HG02571 (cell line): ENCODE data around the gene MYH10.

ENCODE experiments used
- ATAC-seq: cut with Tn5 transposase; IDR thresholded peaks from one replicate; pipeline ENCODE4 v1.9.1; 2021; ENCODE audit warnings: mild to moderate bottlenecking, moderate library complexity; ENCODE audit not compliant: unreplicated experiment

The MYH10 gene

DNA sequence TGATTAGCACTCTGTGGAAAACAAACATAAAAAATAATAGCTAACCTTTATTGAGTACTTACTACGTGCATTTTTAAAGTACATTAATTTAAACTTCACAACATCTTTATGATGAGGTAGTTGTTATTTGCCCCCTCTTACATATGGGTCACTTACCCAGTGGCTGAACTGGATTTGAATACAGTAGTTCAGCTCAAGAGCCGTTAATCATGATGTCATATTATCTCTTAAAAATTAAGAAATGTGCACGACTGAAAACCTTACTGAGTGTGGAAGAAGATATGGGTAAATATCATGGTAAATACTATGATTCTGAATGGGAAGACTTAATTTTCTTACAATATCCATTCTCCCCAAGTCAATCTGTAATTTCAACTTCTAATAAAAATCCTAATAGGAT is 177.2 kb downstream of the MYH10 start:
- no peak for ATAC-seq

- no peak for ATAC-seq
Observed at GRCh38 chr17:8451933-8452614, 178.5 kb downstream of the MYH10 start.

DNA sequence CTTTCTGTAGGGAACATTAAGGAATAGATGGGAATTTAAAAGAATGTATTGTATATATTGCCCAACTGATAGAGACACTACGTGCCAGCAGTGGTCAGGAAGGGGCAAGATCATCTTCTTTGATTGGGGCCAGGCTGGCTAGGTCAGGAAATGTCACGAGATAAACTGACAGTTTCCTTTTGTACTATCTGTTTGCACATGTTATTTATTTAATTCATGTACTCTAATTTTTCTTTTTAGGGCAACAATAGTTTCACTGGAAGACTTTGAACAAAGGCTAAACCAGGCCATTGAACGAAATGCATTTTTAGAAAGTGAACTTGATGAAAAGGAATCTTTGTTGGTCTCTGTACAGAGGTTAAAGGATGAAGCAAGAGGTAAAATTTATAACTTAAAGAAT is 182.2 kb downstream of the MYH10 start:
- ATAC-seq: no peak

DNA sequence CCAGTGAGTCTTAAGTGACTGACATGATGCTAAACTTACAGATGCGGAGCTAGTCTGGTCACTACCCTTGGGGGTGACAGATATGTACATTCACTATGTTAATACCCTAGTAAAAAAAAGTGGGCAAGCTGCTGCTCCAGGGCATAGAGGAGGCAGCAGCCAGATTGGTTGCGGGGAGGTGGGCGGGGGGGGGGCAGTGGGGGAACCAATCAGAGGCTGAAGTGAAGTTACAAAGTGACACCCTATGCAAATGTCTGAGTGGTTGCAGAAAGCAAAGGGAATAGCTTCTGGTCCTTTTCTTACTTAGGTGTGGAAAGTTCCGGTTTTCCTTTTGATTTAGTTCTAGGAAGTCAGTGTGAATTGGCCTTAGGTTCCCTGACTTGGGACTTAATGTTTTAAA is 182.7 kb downstream of the MYH10 start:
- ATAC-seq: no peak

DNA sequence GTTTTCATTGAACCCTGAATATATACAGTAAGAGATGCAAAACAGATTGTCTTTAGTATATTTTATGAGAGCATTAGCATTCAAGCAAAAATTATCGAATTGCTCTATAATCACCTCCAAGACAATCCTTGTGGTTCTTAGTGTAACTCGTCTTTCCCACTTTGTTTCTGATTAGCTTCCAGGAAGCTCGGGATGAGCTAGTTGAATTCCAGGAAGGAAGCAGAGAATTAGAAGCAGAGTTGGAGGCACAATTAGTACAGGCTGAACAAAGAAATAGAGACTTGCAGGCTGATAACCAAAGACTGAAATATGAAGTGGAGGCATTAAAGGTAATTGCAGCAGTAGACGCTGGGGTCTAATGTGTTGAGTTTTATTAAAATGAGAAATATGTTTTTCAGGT is 185.0 kb downstream of the MYH10 start:
- ATAC-seq: no peak

DNA sequence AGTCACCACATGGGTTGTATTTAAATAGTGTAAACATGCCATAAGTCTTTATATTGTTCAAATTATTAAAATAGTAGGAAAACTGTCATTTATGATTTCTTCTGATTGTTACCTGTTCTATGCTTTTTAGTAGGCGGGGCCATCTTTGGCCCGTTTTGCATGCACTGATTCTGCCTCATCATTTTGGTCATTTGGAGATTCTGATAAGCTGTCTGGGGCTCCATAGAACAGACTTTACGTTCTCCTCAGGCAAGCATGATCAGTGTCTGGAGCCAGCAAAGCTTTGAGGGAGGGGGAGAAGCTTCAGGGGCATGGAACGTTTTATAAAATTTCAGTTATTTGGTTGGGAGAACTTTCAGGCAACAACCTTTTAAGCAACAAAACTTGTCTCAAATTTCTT is 186.0 kb downstream of the MYH10 start:
- ATAC-seq: no peak

- no peak for ATAC-seq
Observed at GRCh38 chr17:8443756-8444155, 186.8 kb downstream of the MYH10 start.

DNA sequence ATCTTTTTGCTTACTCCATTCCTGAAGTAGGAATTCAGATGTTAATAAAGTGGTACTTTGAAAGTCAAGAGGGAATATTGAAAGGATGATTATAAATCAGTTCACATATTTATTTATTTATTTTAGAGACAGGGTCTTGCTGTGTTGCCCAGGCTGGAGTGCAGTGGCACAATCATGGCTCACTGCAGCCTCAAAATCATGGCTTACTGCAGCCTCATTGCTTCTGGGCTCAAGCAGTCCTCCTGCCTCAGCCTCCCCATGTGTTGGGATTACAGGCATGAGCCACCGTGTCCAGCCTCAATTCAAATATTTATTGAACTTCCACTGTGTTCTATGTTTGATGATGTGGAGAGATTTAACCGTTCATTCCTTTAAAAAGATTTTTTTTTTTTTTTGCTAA is 188.2 kb downstream of the MYH10 start:
- no peak for ATAC-seq

DNA sequence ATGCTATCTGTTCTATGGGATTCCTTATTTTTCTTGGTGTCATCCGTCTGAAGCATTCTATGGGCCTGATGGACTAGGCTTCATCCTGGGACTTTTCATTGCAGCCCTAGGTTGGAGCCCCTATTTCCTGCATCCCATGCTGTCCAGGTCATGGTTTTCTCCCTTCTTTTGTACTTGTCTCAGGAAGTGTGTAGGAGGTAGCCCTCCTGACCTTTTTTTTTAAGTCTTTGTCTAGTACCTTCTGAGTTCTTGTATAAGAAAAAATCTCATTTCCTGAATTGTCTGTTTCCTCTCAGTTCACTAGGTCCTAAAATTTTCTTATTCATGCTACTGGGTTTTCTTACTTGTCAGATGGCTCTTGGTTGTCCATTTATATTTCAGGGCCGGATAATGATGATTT is 188.8 kb downstream of the MYH10 start:
- ATAC-seq: no peak

DNA sequence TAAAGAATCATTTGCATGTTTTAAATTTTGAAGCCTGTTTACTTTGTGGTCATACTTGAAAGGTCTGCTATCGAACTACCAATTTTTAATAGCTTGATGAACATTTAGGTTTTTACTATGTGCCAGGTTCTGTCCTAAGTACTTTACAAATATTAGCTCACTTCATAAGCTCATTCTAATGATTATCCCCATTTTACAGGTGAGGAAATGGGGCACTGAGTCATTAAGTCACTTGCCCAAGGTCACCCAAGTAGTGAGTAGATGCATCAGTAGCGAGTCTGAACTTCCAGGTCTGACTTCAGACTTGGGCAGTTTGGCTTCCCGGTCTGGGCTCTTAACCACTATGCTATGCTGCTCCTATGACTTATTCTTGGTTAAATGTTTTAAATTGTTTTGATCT is 190.8 kb downstream of the MYH10 start:
- no peak for ATAC-seq

GRCh38 chr17:8438441-8438840 is 192.1 kb downstream of the MYH10 start:
- no peak for ATAC-seq

GRCh38 chr17:8436844-8437171 is 193.7 kb downstream of the MYH10 start:
- ATAC-seq: no peak

DNA sequence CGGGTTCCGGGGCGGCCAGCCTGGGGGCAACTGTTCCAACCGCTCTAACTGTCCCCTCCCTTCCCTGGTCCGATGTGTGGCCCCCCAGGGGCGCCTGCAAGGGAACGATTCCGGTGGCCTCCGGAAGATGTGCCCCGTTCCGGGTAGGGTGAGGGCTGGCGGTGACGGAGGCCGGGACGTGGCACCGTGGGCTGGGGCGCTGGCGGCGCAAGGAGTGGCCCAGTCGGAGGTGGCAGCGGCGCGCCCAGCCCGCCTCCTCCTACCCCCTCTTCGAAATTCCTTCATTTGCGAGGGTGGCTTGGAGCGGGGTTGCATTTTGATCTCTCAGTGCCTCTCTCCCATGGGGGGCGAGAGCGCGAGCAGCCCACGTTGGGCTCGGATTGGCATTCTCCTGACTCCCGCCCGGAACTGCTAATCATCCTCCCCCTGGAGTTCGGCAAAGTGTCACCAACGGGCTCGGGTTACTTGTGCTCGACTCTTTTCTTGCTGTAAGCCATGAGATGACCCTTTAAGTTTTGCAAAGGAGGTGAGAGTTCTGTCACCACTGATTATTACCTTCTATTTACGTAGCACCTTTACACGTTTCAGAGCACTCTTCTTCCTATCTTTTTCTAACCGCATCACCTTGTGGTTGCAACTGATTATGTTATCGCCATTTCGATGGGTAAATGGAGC is 194.2 kb downstream of the MYH10 start:
- peak; percentile 42 for ATAC-seq

DNA sequence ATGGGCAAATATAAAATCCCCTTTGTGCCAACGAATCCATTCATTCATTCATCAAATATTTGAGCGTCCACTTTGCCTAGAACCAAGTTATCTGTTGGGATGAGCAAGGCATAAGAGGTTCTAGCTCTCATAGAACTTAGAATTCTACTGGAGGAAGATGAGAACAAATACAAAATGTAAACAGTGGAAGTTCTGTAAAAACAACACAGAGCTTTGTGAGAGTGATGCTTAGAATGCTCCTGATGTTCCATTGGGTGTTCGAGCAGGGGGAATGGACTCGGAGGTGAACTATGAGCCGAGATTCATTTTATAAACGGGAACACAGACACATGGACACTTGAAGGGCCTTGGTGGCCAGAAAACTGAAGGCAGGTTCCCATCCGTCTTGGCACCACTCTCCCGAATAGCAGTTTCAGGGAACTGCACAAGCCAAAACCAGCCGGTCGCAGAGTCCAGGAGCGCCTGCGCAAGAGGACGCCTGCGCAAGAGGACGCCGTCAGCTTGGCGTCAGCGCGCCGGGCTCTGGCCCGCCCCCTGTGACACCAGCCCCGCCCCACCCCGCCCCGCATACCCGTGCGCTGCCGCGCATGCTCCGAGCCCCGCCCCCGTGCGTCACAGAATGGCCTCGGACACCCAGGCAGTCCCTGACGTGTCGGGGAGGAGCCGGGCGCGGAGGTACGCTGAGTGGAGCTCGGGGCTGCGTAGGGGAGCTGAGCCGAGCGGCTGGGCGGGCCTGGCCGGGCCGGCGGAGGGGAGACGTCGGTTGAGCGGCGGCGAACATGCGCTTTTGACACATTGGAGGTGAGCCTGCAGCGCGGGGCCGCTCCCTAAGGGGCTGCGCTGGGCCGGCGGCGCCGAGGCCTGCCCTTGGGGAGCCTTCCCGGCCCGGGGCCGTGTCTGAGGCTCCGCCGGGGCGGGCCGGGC is 195.0 kb downstream of the MYH10 start, which contains the start of gene NDEL1:
NDEL1 (plus strand) TSS at position 640 of the 924 bp plus-strand sequence. CDS start 8,388 bp downstream, outside the sequence.
- peak; percentile 95 for ATAC-seq

- no peak for ATAC-seq
Observed at GRCh38 chr17:8430966-8431365, 199.6 kb downstream of the MYH10 start.

- ATAC-seq: no peak
Observed at GRCh38 chr17:8426802-8427201, 203.7 kb downstream of the MYH10 start.

- ATAC-seq: no peak
Observed at GRCh38 chr17:8426094-8426720, 204.3 kb downstream of the MYH10 start.
